Uterus (tissue), 4 donors: ENCODE measurements around the gene FOXE1. TPM values are rescaled to one million over a fixed set of nuclear protein-coding genes. Genes with fewer than 3 reads are reported as not detected.

ENCODE experiments used
- DNase-seq, 2 donors: peaks; one replicate each; pipeline ENCODE4 v3.0.0-alpha.2; 2019 to 2020
- H3K27ac ChIP-seq, 2 donors: fragments of 200-600 bp; sonication (generic); 1 replicate in 1 of 2; 2 replicates in 1 of 2; pipeline ENCODE4 v1.5.1; 2016 to 2018
- H3K27me3 ChIP-seq, 2 donors: fragments of 200-600 bp; sonication (generic); one replicate each; pipeline ENCODE4 v1.5.1; 2018 to 2019; ENCODE audit warnings: control low read depth in 1 of 2
- H3K36me3 ChIP-seq, 2 donors: fragments of 200-600 bp; sonication (generic); one replicate each; pipeline ENCODE4 v1.5.1; 2019; ENCODE audit warnings: control low read depth in 1 of 2
- H3K4me1 ChIP-seq, 2 donors: fragments of 200-600 bp; sonication (generic); one replicate each; pipeline ENCODE4 v1.5.1; 2018 to 2019; ENCODE audit warnings: control low read depth in 1 of 2
- H3K4me3 ChIP-seq, 2 donors: fragments of 200-600 bp; sonication (generic); 1 replicate in 1 of 2; 2 replicates in 1 of 2; pipeline ENCODE4 v1.5.1; 2018 to 2019; ENCODE audit warnings: mild to moderate bottlenecking in 1 of 2
- H3K9me3 ChIP-seq, 2 donors: fragments of 200-600 bp; sonication (generic); one replicate each; pipeline ENCODE4 v1.5.1; 2019; ENCODE audit warnings: control low read depth in 1 of 2
- POLR2A ChIP-seq, 2 donors: fragments of 450-650 bp; IDR thresholded peaks; one replicate each; pipeline ENCODE4 v1.6.1; 2016; ENCODE audit warnings: antibody characterized with exemption in 2 of 2, mild to moderate bottlenecking in 1 of 2, moderate library complexity in 1 of 2
- intact Hi-C: fragments of 100-400 bp; cut with DNase I; formaldehyde crosslinking; loops from one replicate; pipeline ENCODE4 v1.15.1; 2023; ENCODE audit warnings: low total_unique reads
- total RNA-seq, 4 donors: library from RNA; depleted of rRNA in 3 of 4; stranded (reverse); fragments of >200 nt in 3 of 4; gene quantifications; one replicate each; pipeline versions ENCODE4 v1.1.0 to v1.2.4, GENCODE V29; 2014 to 2023
- TF ChIP-seq, protein P1 (sequence below), 4 experiments: fragments of 200-600 bp in 2 of 4; fragments of 450-650 bp in 2 of 4; sonication (generic) in 2 of 4; IDR thresholded peaks; one replicate each; pipeline ENCODE4 v1.5.1; 2016 to 2019; ENCODE audit warnings: antibody characterized with exemption in 4 of 4, mild to moderate bottlenecking in 2 of 4, moderate library complexity in 1 of 4
- donor health status: DM: yes; HTN: yes; CAD: no.

Gene FOXE1
- total RNA-seq, 4 donors from 2014 or later = not detected

DNA sequence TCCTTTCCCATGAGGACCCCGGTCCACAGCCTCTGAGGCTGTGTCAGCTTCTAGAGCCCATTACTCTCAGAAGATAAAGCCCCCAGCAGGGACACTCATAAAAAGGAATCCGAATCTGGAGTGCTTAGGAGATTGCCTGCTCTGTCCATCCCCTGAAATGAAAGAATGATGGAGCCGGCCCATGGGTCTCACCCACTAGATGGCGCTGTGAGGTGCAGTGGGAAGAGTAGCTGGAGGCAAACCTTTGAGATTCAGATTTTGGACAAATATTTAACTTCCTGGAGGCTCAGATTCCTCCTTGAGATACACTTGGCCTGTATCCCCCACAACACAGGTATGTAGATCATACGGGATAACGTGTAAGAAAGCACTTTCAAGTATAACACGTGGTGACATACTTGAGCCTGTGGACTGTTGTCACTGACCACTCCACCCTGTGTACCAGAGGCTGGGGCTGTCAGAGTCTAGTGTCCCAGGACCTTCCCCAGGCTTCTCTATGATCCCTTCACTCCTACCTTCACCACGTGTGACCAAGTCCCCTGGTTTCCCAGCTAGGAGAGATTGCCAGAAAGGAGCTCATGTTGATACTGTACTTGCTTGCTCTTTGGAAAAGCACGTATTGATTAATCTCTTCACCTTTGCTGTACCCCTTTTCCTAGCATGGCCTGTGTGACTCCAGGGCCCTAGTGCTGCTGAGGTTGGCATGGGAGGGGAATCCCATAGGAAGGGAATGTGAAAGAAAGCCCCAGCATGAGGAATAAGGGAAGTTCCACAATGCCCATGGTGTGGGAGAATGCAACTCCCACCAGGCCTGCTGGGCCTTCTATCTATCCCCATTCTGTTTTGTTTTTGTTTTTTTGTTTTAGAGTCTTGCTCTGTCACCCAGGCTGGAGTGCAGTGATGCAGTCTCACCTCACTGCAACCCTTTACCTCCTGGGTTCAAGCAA is 37.2 kb downstream of the FOXE1 start:
- TF ChIP-seq, protein P1, sequence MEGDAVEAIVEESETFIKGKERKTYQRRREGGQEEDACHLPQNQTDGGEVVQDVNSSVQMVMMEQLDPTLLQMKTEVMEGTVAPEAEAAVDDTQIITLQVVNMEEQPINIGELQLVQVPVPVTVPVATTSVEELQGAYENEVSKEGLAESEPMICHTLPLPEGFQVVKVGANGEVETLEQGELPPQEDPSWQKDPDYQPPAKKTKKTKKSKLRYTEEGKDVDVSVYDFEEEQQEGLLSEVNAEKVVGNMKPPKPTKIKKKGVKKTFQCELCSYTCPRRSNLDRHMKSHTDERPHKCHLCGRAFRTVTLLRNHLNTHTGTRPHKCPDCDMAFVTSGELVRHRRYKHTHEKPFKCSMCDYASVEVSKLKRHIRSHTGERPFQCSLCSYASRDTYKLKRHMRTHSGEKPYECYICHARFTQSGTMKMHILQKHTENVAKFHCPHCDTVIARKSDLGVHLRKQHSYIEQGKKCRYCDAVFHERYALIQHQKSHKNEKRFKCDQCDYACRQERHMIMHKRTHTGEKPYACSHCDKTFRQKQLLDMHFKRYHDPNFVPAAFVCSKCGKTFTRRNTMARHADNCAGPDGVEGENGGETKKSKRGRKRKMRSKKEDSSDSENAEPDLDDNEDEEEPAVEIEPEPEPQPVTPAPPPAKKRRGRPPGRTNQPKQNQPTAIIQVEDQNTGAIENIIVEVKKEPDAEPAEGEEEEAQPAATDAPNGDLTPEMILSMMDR (IDR thresholded peaks at IDR 0.05) = no peak
- TF ChIP-seq POLR2A (IDR thresholded peaks at IDR 0.05) = no peak
- no peak overlapping the region for H3K27ac ChIP-seq
- H3K4me3 ChIP-seq = no peak overlapping the region
- H3K27me3 ChIP-seq = no peaks in the 10 kb centered on the region
- intact Hi-C loops = no loop called here
- no peaks in the 10 kb centered on the region for H3K9me3 ChIP-seq
- no peak for DNase-seq
- no peaks in the 10 kb centered on the region for H3K36me3 ChIP-seq
- H3K4me1 ChIP-seq = no peaks in the 10 kb centered on the region

DNA sequence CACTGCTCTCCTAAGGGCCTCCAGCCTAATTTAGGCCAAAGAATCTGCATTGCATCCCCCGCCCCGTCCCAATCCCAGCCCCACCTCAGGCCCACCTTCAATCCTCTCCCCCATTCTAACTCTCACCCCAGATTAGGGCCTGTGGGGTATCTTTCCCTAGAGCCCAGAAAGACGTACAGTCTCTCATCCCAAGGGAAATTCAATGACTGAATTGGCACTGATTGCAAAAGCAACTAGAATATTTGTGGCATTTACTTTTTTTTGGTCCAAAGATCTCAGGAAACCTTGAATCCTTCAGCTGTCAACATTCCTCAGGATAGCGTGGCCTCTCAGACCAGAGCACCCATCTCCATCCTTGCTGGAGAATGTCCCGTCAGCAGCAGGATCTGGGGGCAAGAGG is 38.7 kb downstream of the FOXE1 start:
- Histone ChIP-seq H3K4me3 (no peak overlapping the region), H3K36me3 (no peaks in the 10 kb centered on the region), H3K4me1 (no peaks in the 10 kb centered on the region), H3K9me3 (no peaks in the 10 kb centered on the region), H3K27me3 (no peaks in the 10 kb centered on the region), H3K27ac (no peak overlapping the region)
- intact Hi-C loops = no loop called here
- TF ChIP-seq, protein P1 (IDR thresholded peaks at IDR 0.05) = no peak
- TF ChIP-seq POLR2A (IDR thresholded peaks at IDR 0.05) = no peak
- no peak for DNase-seq

- DNase-seq = no peak
- TF ChIP-seq, protein P1 (IDR thresholded peaks at IDR 0.05) = no peak
- intact Hi-C loops = no loop called here
- Histone ChIP-seq H3K4me3 (no peak overlapping the region), H3K27ac (no peak overlapping the region), H3K9me3 (no peaks in the 10 kb centered on the region), H3K27me3 (no peaks in the 10 kb centered on the region), H3K36me3 (no peaks in the 10 kb centered on the region), H3K4me1 (no peaks in the 10 kb centered on the region)
These were observed 39.4 kb downstream of the FOXE1 start for GRCh38 chr9:97892421-97892820.

- H3K4me1 ChIP-seq = no peaks in the 10 kb centered on the region
- no peaks in the 10 kb centered on the region for H3K9me3 ChIP-seq
- intact Hi-C loops = no loop called here
- H3K36me3 ChIP-seq = no peaks in the 10 kb centered on the region
- DNase-seq = no peak
- no peak overlapping the region for H3K27ac ChIP-seq
- TF ChIP-seq, protein P1 (IDR thresholded peaks at IDR 0.05) = no peak
- no peak for TF ChIP-seq POLR2A (IDR thresholded peaks at IDR 0.05)
- H3K4me3 ChIP-seq = no peak overlapping the region
- H3K27me3 ChIP-seq = no peaks in the 10 kb centered on the region
These were observed 42.2 kb downstream of the FOXE1 start for GRCh38 chr9:97895211-97895610.

DNA sequence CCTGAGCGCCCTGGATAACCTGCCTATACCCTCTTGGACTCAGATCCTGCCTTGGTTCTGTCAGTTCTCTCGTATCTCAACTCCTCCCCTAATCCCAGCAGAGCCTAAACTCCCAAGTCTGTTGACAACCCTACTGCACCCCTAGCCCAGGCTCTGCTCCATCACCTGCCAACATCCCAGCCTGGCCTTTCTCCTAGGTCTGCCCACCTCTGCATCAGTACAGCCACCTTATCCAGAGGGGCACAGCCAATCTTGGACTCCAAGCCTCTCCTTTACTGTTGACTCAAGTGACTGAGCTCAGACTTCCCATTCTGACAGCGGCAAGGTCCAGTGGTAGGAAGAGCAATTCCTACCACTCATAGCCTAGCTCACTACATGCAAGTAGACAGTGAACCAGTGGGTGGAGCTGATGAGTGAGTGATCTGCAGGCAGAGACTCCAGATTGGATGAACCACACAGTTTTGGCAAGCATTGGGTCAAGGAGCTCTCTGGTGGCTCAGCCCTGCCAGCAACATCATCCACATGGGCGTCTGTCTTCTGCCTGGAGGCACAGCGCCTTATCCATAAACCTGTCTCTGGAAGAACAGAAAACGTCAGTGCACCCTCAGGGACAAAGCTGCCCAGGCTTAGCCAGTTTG is 42.8 kb downstream of the FOXE1 start:
- Histone ChIP-seq H3K9me3 (no peaks in the 10 kb centered on the region), H3K27me3 (no peaks in the 10 kb centered on the region), H3K27ac (no peak overlapping the region), H3K4me3 (no peak overlapping the region), H3K36me3 (no peaks in the 10 kb centered on the region), H3K4me1 (no peaks in the 10 kb centered on the region)
- no peak for DNase-seq
- no peak for TF ChIP-seq POLR2A (IDR thresholded peaks at IDR 0.05)
- TF ChIP-seq, protein P1 (IDR thresholded peaks at IDR 0.05) = no peak
- intact Hi-C loops = no loop called here
